Epidermal melanocyte (primary cell): ENCODE measurements around the gene SHISA8.

Source experiments
- DNase-seq: peaks from one replicate; pipeline ENCODE4 v3.0.0; 2011; ENCODE audit warnings: low spot score; ENCODE audit not compliant: insufficient read length

SHISA8 gene

GRCh38 chr22:41862530-41863266 is 52.2 kb downstream of the SHISA8 start:
- DNase-seq, result no peak

- no peak for DNase-seq
Observed at GRCh38 chr22:41862160-41862529, 52.7 kb downstream of the SHISA8 start.
